GM12892 (cell line): ENCODE results near the gene FARP1.

Source experiments
- POLR2A ChIP-seq: IDR thresholded peaks from 2 replicates; pipeline ENCODE4 v1.6.1; 2011; ENCODE audit warnings: low read depth, low read length, control low read depth
- POLR2AphosphoS5 ChIP-seq: IDR thresholded peaks from 2 replicates; pipeline ENCODE4 v1.6.1; 2011; ENCODE audit warnings: low read depth, low read length, control low read depth

- no peak for TF ChIP-seq POLR2AphosphoS5
- TF ChIP-seq POLR2A: no peak
These were observed 224.1 kb downstream of the FARP1 start for GRCh38 chr13:98366959-98367358.
